MM.1S (cell line): ENCODE results near the gene PELI1.
A peak's percentile ranks its signal among the peaks of the same experiment; 100 is the strongest.

Source experiments
- DNase-seq: peaks from one replicate; pipeline ENCODE4 v3.0.0-alpha.2; 2015
- H2AFZ ChIP-seq: fragments of 300-600 bp; sonication (generic); 2 replicates; pipeline ENCODE4 v1.6.0; 2016; ENCODE audit warnings: antibody characterized with exemption, low read length
- H3F3A ChIP-seq: fragments of 300-600 bp; sonication (generic); 2 replicates; pipeline ENCODE4 v1.6.1; 2016; ENCODE audit warnings: mild to moderate bottlenecking, antibody characterized with exemption, low read length, moderate library complexity, mixed read lengths; ENCODE audit not compliant: insufficient read depth
- H3K27ac ChIP-seq: fragments of 300-600 bp; sonication (generic); 2 replicates; pipeline ENCODE4 v1.5.1; 2016; ENCODE audit warnings: mild to moderate bottlenecking, low read length
- H3K27me3 ChIP-seq: fragments of 300-600 bp; sonication (generic); replicated peaks from 2 replicates; pipeline ENCODE4 v1.6.0; 2016; ENCODE audit warnings: low read length; ENCODE audit not compliant: insufficient read depth
- H3K36me3 ChIP-seq: fragments of 300-600 bp; sonication (generic); replicated peaks from 2 replicates; pipeline ENCODE4 v1.6.1; 2016; ENCODE audit warnings: mild to moderate bottlenecking, low read length, mixed read lengths; ENCODE audit not compliant: insufficient read depth
- H3K4me1 ChIP-seq: fragments of 300-600 bp; sonication (generic); 2 replicates; pipeline ENCODE4 v1.6.1; 2016; ENCODE audit warnings: low read length, mixed read lengths
- H3K4me2 ChIP-seq: fragments of 300-600 bp; sonication (generic); 2 replicates; pipeline ENCODE4 v1.6.0; 2016; ENCODE audit warnings: low read depth, low read length
- H3K4me3 ChIP-seq: fragments of 300-600 bp; sonication (generic); 2 replicates; pipeline ENCODE4 v1.5.1; 2016; ENCODE audit warnings: low read length, mixed read lengths
- H3K79me2 ChIP-seq: fragments of 300-600 bp; sonication (generic); 2 replicates; pipeline ENCODE4 v1.6.1; 2016; ENCODE audit warnings: mixed run types, low read length, mixed read lengths
- H3K9ac ChIP-seq: fragments of 300-600 bp; sonication (generic); 2 replicates; pipeline ENCODE4 v1.6.1; 2016; ENCODE audit warnings: low read length, mixed read lengths
- H3K9me2 ChIP-seq: fragments of 300-600 bp; sonication (generic); replicated peaks from 2 replicates; pipeline ENCODE4 v1.6.1; 2016; ENCODE audit warnings: mild to moderate bottlenecking, low read length, mixed read lengths; ENCODE audit not compliant: insufficient read depth
- H3K9me3 ChIP-seq: fragments of 300-600 bp; sonication (generic); replicated peaks from 2 replicates; pipeline ENCODE4 v1.6.1; 2016; ENCODE audit warnings: mild to moderate bottlenecking, low read length, mixed read lengths; ENCODE audit not compliant: insufficient read depth
- H4K20me1 ChIP-seq: fragments of 300-600 bp; sonication (generic); 2 replicates; pipeline ENCODE4 v1.6.1; 2016; ENCODE audit warnings: mild to moderate bottlenecking, low read length, moderate library complexity, mixed read lengths; ENCODE audit not compliant: insufficient read depth
- CTCF ChIP-seq: fragments of 300-600 bp; sonication (generic); IDR thresholded peaks from 2 replicates; pipeline ENCODE4 v1.5.1; 2016; ENCODE audit warnings: antibody characterized with exemption, low read length, mixed read lengths
- EZH2 ChIP-seq: fragments of 300-600 bp; sonication (generic); optimal IDR thresholded peaks from 2 replicates; pipeline ENCODE3; 2017; ENCODE audit warnings: low read depth, mild to moderate bottlenecking, antibody characterized with exemption, low read length, mixed read lengths
- EZH2phosphoT487 ChIP-seq: fragments of 300-600 bp; sonication (generic); IDR thresholded peaks from 2 replicates; pipeline ENCODE4 v1.6.1; 2018; ENCODE audit warnings: antibody characterized with exemption, low read length

PELI1 gene

DNA sequence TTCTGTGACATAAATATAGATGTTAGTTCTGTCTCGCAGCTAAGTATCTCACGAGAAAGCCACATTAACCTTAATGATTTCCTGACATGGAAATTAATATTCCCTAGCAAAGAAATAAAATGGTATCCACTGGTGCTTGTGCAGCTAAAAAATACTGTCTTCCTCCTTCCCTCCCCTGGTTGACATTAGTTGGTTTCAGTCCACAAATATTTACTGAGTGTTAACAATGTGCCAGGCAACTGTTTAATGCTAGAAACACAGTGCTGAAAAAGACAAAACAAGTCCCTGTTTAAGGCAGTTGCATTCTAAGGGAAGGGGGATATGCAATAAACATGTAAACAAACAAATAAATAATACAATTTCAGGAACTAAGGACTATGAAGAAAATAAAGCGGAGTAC lies 80.8 kb downstream of the PELI1 start:
- Histone ChIP-seq H3K9ac (no peak overlapping the region), H4K20me1 (no peaks in the 10 kb centered on the region), H3F3A (peaks cover 14% of the 10 kb centered on the region), H3K27me3 (no peaks in the 10 kb centered on the region), H3K9me2 (no peaks in the 10 kb centered on the region), H3K4me3 (no peak overlapping the region), H3K79me2 (no peaks in the 10 kb centered on the region), H3K36me3 (no peaks in the 10 kb centered on the region), H2AFZ (no peak overlapping the region), H3K9me3 (no peaks in the 10 kb centered on the region), H3K4me1 (peaks cover 20% of the 10 kb centered on the region), H3K4me2 (peak overlapping the region; percentile 15; the same call in 1 of the 2 replicates), H3K27ac (peak overlapping the region; percentile 27; the same call in 1 of the 2 replicates)
- DNase-seq, result no peak
- TF ChIP-seq CTCF, result no peak
- TF ChIP-seq EZH2, result no peak
- TF ChIP-seq EZH2phosphoT487, result no peak

GRCh38 chr2:64062840-64063239 lies 81.4 kb downstream of the PELI1 start:
- no peaks in the 10 kb centered on the region for H3K9me3 ChIP-seq
- peak overlapping the region; percentile 15; the same call in 1 of the 2 replicates for H3K4me2 ChIP-seq
- peaks cover 14% of the 10 kb centered on the region for H3F3A ChIP-seq
- DNase-seq, result peak; percentile 75
- no peak overlapping the region for H2AFZ ChIP-seq
- no peaks in the 10 kb centered on the region for H3K9me2 ChIP-seq
- no peak overlapping the region for H3K9ac ChIP-seq
- H3K4me3 ChIP-seq, result no peak overlapping the region
- H4K20me1 ChIP-seq, result no peaks in the 10 kb centered on the region
- peak overlapping the region; percentile 27; the same call in 1 of the 2 replicates for H3K27ac ChIP-seq
- TF ChIP-seq CTCF, result no peak
- no peak for TF ChIP-seq EZH2
- TF ChIP-seq EZH2phosphoT487, result no peak
- no peaks in the 10 kb centered on the region for H3K36me3 ChIP-seq
- no peaks in the 10 kb centered on the region for H3K27me3 ChIP-seq
- H3K4me1 ChIP-seq, result peaks cover 24% of the 10 kb centered on the region
- no peaks in the 10 kb centered on the region for H3K79me2 ChIP-seq

GRCh38 chr2:64059270-64059669 lies 85.0 kb downstream of the PELI1 start:
- Histone ChIP-seq H3K9me2 (no peaks in the 10 kb centered on the region), H3K27me3 (no peaks in the 10 kb centered on the region), H3K9me3 (no peaks in the 10 kb centered on the region), H3K4me3 (no peak overlapping the region), H3K27ac (no peak overlapping the region), H3K79me2 (no peaks in the 10 kb centered on the region), H4K20me1 (no peaks in the 10 kb centered on the region), H2AFZ (no peak overlapping the region), H3K4me1 (peaks cover 35% of the 10 kb centered on the region), H3F3A (peaks cover 19% of the 10 kb centered on the region), H3K4me2 (no peak overlapping the region), H3K36me3 (no peaks in the 10 kb centered on the region), H3K9ac (no peak overlapping the region)
- DNase-seq, result no peak
- TF ChIP-seq EZH2, result no peak
- no peak for TF ChIP-seq CTCF
- TF ChIP-seq EZH2phosphoT487, result no peak
